ENCODE data around the gene TMEM106C. TPM values are rescaled to one million over a fixed set of nuclear protein-coding genes. Genes with fewer than 3 reads are reported as not detected.
"Not testable (repeated sequence)": the region's sequence is repeated elsewhere in the genome, so short reads cannot be mapped to it uniquely, and the experiment has no call there.

TMEM106C gene
- polyA plus RNA-seq, 3 donors from 2014 or later = 56.9 to 73.5 (median 62.6) TPM

DNA sequence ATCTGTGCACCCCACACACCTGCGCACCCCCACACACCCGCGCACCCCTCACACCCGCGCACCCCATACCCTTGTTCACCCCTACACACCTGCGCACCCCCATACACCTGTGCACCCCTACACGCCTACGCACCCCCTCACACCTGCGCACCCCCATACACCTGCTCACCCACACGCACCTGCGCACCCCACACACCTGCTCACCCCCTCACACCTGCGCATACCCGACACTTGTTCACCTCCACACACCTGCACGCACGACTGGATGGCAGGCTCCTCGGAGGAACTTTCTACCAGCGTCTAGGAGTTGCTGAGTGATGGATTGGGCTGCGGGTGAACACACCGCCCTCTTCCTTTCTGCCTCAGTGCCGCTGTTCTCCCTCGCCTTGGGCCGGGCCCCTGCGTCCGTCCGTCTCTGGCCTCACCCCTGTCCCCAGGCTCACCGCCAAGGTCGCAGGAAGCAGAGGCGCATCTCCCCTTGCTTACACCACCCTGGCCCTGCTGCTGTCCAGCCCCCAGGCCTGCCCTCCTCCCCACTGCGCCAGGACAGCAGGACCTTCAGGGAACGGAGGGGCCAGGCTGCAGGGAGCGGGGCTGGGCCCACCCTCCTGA is 20.7 kb upstream of the TMEM106C start:
- Mint-ChIP-seq H3K4me1 (peaks cover 20 to 23% of the 10 kb centered on the region in 2 donors), H3K27ac (no peak overlapping the region), H3K36me3 (no peaks in the 10 kb centered on the region), H3K4me3 (no peak overlapping the region), H3K27me3 (ENCODE audit: low read depth in 3 of 3) (peaks cover 11 to 25% (median 12%) of the 10 kb centered on the region in 3 donors), H3K9me3 (peaks cover 0 to 3% (median 0%) of the 10 kb centered on the region in 6 donors)
- DNase-seq = no peak

DNA sequence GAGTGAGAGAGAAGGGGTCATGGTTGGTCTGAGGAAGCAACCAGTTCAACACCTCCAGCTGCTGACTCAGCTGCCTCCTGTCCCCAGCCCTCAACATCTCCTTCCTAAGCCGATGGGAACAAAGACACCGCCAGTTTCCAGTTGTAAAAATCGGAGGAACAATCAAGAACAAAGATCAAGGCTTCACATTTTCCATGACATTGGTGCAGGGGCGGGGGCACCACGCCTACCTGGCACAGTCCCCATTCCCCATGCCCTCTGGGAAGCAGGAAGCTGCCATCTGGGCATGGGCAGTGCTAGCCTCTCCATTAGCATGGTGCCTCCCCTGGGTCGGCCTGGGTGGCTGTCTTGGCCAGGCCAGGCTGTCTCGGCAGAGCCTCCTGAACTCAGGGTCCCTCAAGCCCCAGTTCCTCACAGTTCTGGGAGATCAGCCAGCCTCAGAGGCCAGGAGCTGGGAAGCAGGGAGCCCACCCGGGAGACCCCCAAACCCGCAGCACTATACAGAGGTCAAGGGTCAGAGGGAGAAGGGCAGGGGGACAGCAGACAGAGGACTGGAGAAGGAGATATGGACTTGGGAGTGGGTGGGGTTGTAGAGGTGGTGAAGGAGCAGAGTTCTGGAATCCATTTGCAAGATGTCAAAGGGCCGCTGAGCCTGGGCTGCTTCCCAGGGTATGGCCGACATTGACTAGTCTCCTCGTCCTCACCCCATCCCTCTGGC is 19.6 kb upstream of the TMEM106C start:
- Mint-ChIP-seq H3K4me1 (peaks cover 20 to 23% of the 10 kb centered on the region in 2 donors), H3K27ac (no peak overlapping the region), H3K4me3 (no peak overlapping the region), H3K36me3 (no peaks in the 10 kb centered on the region), H3K9me3 (peaks cover 0 to 3% (median 0%) of the 10 kb centered on the region in 6 donors), H3K27me3 (ENCODE audit: low read depth in 3 of 3) (peaks cover 11 to 25% (median 12%) of the 10 kb centered on the region in 3 donors)
- no peak for DNase-seq

DNA sequence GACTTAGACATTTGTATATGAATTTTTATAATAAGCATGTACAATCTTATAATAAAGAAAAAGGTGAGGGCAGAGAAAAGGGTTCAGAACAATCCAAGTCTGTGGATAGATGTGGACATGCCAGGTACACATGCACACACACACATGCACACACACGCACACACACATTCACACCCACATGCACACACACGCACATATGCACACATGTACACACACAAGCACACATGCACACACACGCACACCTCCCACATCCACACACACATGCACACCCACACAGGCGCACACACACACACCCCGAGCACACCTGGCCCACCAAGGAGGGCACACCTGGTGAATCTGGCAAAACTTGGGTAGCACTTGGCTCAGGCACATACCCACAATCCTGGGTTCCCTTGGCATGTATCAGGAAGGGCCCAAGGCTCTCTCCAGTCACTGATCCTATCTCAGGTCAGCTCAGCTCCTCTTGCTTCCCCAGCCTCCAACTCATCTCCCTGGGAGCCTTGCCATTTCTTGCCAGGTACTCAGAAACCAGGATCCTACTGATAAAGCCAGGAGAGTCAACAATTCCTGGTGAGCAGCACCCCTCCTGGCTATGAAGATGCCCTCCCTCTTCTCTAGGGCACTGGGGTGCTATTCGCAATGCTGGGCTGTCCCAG is 18.6 kb upstream of the TMEM106C start:
- H3K27ac Mint-ChIP-seq = no peak overlapping the region
- DNase-seq = no peak
- H3K9me3 Mint-ChIP-seq = peaks cover 0 to 3% (median 0%) of the 10 kb centered on the region in 6 donors
- H3K36me3 Mint-ChIP-seq = no peaks in the 10 kb centered on the region
- peaks cover 9 to 30% (median 15%) of the 10 kb centered on the region in 3 donors for H3K27me3 Mint-ChIP-seq (ENCODE audit: low read depth in 3 of 3)
- peaks cover 20 to 22% of the 10 kb centered on the region in 2 donors for H3K4me1 Mint-ChIP-seq
- H3K4me3 Mint-ChIP-seq = no peak overlapping the region

DNA sequence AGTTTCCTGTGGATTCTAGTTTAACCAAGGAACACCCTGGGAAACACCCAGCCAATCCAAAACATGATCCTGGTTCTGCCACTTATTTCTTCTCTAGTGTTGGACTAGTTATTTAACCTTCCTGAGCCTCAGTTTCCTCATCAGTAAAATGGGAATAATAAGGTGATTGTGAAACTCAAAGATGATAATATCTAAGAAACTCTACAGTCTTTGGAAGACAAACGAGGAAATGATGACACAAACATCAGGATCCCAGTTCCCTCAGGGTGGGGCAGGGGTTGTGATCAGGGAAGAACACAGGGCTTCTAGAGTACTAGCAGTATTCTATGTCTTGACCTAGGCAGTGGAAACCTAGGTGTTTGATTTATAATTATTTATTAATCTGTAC is 18.1 kb upstream of the TMEM106C start:
- Mint-ChIP-seq H3K4me3 (no peak overlapping the region), H3K27ac (no peak overlapping the region), H3K4me1 (peaks cover 16 to 17% of the 10 kb centered on the region in 2 donors), H3K27me3 (ENCODE audit: low read depth in 3 of 3) (peaks cover 9 to 28% (median 17%) of the 10 kb centered on the region in 3 donors), H3K9me3 (peaks cover 0 to 3% (median 0%) of the 10 kb centered on the region in 6 donors), H3K36me3 (no peaks in the 10 kb centered on the region)
- no peak for DNase-seq

DNA sequence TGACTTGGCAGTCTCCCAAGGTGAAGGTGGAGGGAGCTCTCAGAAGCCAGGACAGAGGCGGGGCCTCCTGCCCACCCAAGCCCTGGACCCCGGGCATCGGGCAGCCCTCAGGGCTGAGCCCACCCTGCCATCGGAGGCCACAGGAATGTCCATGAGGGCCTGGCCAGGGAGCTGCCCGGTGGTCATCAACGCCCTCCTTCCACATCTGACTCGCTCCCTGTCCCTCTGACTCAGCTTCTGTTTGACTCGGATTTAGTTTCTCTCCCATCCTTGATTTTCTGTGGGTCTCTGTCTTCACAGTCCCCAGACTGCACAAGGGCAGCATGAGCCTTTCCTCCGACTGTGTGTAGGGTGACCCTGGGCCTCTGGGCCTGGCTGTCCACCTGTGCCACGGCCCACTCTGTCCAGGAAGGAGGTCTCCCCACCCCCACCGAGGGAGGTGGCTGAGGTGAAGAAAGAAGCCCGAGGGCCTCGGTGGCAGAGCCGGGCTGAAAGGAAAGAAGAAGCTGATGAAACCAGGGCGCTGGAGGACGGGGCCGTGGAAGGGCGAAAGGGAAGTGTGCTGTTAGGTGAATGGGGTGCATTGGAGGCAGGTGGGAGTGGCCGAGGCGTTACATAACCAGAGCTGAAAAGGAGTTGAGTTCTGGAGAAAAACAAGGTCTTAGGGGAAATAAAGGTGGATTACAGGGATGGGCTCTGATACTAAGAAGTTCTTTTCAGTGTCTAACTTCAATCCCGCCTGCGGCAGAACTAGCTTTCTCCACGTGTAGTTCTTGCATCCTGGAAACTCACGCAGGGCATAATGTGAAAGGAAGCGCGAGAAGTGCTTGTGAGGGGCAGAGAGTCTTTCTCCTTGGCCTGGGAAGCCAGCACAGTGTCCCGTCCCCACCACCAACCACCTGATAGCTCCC is 16.7 kb upstream of the TMEM106C start:
- peaks cover 3 to 4% of the 10 kb centered on the region in 2 donors for H3K4me1 Mint-ChIP-seq
- no peak overlapping the region for H3K4me3 Mint-ChIP-seq
- no peak for DNase-seq
- peaks cover 2 to 20% (median 14%) of the 10 kb centered on the region in 3 donors for H3K27me3 Mint-ChIP-seq (ENCODE audit: low read depth in 3 of 3)
- no peaks in the 10 kb centered on the region for H3K36me3 Mint-ChIP-seq
- H3K27ac Mint-ChIP-seq = no peak overlapping the region
- no peaks in the 10 kb centered on the region for H3K9me3 Mint-ChIP-seq

DNA sequence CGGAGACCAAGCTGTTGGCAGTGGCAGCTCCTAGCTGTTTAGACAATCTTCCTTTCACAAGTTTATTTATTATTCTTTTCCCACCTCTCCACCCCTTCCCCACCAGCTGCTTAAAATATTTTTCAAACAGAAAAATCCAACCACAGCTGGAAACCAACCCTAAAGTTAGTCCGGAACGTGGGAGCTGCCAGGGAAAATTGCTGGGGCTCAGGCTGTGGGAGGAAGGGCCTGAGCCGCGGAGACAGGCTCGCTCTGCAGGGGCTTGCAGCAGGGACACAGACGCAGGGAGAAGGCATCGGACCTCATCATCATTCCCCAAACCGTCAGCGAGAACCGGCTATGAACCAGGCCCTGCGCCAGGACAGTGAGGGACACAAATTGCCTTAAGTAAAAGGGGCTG is 16.1 kb upstream of the TMEM106C start:
- Mint-ChIP-seq H3K9me3 (no peaks in the 10 kb centered on the region), H3K4me1 (no peaks in the 10 kb centered on the region), H3K27me3 (ENCODE audit: low read depth in 3 of 3) (peaks cover 2 to 21% (median 14%) of the 10 kb centered on the region in 3 donors), H3K27ac (no peak overlapping the region), H3K4me3 (no peak overlapping the region), H3K36me3 (no peaks in the 10 kb centered on the region)
- no peak for DNase-seq

DNA sequence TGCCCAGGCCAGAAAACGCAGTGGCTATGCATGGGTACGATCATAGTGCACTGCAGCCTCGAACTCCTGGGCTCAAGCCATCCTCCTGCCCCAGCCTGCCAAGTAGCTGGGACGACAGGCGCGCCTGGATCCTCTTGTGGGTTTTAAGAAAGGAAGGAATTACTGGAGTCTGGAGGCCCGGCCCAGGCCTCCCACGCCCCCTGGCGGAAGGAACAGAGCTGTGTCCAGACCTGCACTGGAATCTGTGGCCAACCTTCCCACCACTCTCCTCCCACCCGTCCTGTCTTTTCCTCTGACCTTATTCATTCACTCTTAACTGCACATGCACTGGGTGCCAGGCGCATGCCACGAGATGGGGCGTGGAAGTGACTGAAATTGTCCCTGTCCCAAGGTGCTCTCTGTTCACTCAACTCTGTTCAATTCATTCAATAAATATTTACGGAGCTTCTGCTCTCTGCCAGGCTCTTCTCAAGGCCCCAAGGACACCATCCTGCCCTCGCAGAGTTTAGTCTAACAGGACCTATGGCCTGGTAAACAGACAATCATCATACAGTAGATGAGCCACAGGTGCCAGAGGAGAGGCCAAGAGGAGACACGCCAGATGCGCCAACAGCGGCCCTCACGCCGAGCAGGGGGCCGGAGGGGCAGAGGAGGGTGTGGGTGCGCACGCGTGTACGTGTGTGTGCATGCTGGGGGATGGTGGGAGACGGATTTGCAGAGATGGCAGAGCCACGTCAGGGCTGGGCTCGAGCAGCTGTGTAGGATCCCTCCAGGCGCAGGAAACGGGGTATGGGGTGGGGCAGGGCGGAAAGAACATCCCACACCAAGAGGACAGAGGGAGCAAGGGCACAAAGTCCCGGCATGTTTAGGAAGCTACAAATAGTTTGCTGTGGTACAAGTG is 13.7 kb upstream of the TMEM106C start:
- DNase-seq = peak; percentile 25 to 40 (median 39)
- Mint-ChIP-seq H3K9me3 (no peaks in the 10 kb centered on the region), H3K27ac (no peak overlapping the region), H3K36me3 (no peaks in the 10 kb centered on the region), H3K27me3 (ENCODE audit: low read depth in 3 of 3) (peaks cover 0 to 13% (median 10%) of the 10 kb centered on the region in 3 donors), H3K4me3 (no peak overlapping the region), H3K4me1 (no peaks in the 10 kb centered on the region)

DNA sequence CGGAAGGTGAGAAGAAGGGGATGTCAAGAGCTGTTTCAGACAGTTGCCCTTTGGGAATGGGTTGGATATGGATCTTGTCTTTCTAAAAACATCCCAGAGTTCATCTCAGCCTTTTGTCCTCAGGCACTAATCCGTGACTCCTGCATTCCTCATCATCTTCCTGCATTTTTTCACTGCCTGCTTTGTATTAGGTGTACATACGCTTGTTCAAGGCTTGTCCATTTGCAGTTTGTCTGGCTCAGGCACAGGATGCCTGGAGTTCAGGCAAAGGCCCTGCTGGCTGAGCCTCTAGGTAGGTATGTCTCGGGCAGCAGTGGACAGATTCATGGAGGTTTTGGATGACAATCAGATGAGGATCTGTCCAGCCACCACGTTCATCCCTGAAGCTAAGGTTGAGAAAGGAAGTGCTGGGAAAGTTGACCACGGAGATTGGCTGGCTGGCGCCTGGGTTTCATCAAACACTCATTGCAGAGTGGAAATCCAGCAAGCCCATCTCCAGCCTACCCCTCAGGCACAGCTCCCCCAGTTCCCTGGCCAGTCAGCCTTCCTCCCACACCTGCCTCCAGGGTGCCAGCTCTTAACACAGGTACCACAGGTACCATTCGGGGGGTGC is 12.4 kb upstream of the TMEM106C start:
- no peaks in the 10 kb centered on the region for H3K36me3 Mint-ChIP-seq
- H3K27me3 Mint-ChIP-seq (ENCODE audit: low read depth in 3 of 3) = peaks cover 0 to 13% (median 11%) of the 10 kb centered on the region in 3 donors
- no peak for DNase-seq
- H3K9me3 Mint-ChIP-seq = no peaks in the 10 kb centered on the region
- H3K4me3 Mint-ChIP-seq = no peak overlapping the region
- H3K27ac Mint-ChIP-seq = no peak overlapping the region
- H3K4me1 Mint-ChIP-seq = no peaks in the 10 kb centered on the region

DNA sequence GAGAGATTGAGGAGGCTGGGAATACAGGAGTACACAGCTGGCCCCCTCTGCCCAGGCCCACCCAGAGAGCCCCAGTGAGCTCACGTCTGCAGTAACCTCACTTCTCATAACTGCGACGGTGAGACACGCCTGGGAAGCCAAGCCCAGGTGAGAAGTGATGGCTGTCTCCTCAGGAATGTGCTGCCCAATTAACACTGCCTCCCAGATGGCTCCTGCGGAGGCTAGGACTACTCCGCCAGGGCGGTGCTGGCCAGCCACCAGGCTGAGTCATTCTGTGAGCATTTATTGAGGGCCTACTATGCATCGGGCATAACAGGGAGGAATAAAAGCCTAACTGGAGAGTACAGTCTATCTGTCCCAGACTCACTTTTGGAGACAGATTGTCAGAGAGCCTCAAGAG is 9.3 kb upstream of the TMEM106C start:
- peaks cover 0 to 12% (median 11%) of the 10 kb centered on the region in 3 donors for H3K27me3 Mint-ChIP-seq (ENCODE audit: low read depth in 3 of 3)
- H3K4me1 Mint-ChIP-seq = no peaks in the 10 kb centered on the region
- no peak overlapping the region for H3K27ac Mint-ChIP-seq
- H3K36me3 Mint-ChIP-seq = no peaks in the 10 kb centered on the region
- H3K4me3 Mint-ChIP-seq = no peak overlapping the region
- H3K9me3 Mint-ChIP-seq = no peaks in the 10 kb centered on the region
- no peak for DNase-seq

DNA sequence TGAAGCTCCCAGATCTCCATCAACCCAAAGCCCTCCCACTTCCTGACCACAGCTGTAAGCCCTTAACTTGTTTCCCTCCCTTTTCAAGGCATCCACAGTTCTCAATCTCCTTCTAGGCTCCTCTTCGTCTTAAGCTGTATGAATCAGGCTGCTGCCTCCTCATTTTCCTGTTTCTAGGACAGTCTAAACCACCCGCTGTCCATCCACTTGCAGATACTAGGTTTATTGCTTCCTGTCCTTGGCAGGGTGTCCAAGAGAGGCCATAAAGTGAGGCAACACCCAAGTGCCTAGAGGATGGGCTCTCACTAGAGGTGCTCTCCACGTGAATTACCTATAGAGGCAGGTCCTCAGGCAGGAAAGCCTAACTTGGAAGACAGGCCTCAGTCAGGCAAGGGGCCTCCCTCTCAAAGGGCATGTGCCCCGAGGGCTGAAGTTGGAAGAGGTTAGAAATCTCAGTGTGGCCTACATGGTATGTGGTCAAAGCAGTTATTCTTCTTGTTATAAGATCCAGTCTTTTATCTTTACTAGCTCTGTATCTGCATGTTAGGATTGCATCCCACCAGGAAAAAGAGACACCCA is 8.8 kb upstream of the TMEM106C start:
- no peak for DNase-seq
- Mint-ChIP-seq H3K4me1 (no peaks in the 10 kb centered on the region), H3K27ac (no peak overlapping the region), H3K27me3 (ENCODE audit: low read depth in 3 of 3) (peaks cover 0 to 11% (median 8%) of the 10 kb centered on the region in 3 donors), H3K4me3 (no peak overlapping the region), H3K36me3 (peaks cover 0 to 1% (median 0%) of the 10 kb centered on the region in 3 donors), H3K9me3 (no peaks in the 10 kb centered on the region)

DNA sequence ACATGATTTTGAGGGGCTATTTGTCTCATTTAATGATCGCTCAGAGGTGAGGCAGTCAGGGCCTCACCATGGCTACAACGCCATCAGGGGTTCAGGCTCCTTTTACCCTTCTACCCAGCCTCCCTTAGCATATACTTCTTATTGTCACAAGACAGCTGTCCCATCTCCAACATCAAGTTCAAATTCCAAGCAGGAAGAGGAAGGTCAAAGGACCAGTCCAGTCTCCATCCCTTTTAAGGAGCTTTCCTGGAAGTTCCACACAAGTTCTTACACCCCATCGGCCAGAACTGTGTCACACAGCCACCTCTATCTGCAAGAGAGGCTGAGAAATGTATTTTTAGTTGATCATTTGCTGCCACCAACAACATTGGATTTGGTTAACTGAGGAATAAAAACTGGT is 8.3 kb upstream of the TMEM106C start:
- DNase-seq = no peak
- Mint-ChIP-seq H3K36me3 (peaks cover 0 to 5% (median 0%) of the 10 kb centered on the region in 3 donors), H3K4me3 (no peak overlapping the region), H3K9me3 (no peaks in the 10 kb centered on the region), H3K27me3 (ENCODE audit: low read depth in 3 of 3) (peaks cover 3 to 8% (median 8%) of the 10 kb centered on the region in 3 donors), H3K27ac (no peak overlapping the region), H3K4me1 (no peaks in the 10 kb centered on the region)

DNA sequence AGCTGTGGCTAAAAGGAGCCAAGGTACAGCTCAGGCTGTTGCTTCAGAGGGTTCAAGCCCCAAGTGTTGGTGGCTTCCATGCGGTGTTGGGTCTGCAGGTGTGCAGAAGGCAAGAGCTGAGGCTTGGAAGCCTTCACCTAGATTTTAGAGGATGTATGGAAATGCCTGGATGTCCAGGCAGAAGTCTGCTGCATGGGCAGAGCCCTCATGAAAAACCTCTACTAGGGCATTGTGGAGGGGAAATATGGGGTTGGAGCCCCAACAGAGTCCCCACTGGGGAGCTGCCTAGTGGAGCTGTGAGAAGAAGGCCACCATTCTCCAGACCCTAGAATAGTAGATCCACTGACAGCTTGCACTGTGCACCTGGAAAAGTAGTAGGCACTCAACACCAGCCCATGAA is 5.7 kb upstream of the TMEM106C start:
- not testable (repeated sequence) for H3K4me3 Mint-ChIP-seq, H3K27ac Mint-ChIP-seq, H3K36me3 Mint-ChIP-seq, H3K9me3 Mint-ChIP-seq, H3K4me1 Mint-ChIP-seq, DNase-seq
- peaks cover 10 to 15% (median 11%) of the 10 kb centered on the region in 3 donors for H3K27me3 Mint-ChIP-seq (ENCODE audit: low read depth in 3 of 3)

Measured in immature natural killer cell (primary cell).